ENCODE measurements around the gene MTERF1.

DNA sequence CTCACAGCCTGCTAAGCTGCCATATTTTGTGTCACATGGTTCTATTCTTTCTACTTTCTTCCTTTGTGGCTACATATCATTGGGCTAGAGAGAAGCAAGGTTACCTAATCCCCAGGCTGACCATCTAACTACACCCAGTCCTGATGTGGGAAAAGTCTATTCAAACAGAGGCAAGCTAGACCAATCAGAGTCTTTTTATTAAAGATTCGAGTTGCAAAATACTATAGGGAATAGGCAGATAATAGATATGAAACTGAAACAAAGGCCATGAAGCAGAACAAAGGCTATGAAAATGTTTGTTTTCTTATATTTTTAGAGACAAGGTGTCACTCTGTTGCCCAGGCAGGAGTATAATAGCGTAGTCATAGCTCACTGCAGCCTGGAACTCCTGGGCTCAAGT is 36.7 kb downstream of the MTERF1 start:
- TF ChIP-seq POLR2A (IDR thresholded peaks at IDR 0.05) = no peak
- TF ChIP-seq, protein P1, sequence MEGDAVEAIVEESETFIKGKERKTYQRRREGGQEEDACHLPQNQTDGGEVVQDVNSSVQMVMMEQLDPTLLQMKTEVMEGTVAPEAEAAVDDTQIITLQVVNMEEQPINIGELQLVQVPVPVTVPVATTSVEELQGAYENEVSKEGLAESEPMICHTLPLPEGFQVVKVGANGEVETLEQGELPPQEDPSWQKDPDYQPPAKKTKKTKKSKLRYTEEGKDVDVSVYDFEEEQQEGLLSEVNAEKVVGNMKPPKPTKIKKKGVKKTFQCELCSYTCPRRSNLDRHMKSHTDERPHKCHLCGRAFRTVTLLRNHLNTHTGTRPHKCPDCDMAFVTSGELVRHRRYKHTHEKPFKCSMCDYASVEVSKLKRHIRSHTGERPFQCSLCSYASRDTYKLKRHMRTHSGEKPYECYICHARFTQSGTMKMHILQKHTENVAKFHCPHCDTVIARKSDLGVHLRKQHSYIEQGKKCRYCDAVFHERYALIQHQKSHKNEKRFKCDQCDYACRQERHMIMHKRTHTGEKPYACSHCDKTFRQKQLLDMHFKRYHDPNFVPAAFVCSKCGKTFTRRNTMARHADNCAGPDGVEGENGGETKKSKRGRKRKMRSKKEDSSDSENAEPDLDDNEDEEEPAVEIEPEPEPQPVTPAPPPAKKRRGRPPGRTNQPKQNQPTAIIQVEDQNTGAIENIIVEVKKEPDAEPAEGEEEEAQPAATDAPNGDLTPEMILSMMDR (IDR thresholded peaks at IDR 0.05) = no peak

All from body of pancreas (tissue), 4 donors.